H1 (cell line): Measurements from ENCODE around the gene CPSF4. TPM values are rescaled to one million over a fixed set of nuclear protein-coding genes. Genes with fewer than 3 reads are reported as not detected.

Experiments
- CTCF ChIA-PET: fragments of 300-600 bp; sonication (Branson Sonifier 250); formaldehyde crosslinking; loops from one replicate; lab custom pipeline; 2021; ENCODE audit not compliant: partially characterized antibody; lab: Charles Lee
- POLR2A ChIA-PET: fragments of 300-600 bp; sonication (Branson Sonifier 250); formaldehyde crosslinking; loops from one replicate; lab custom pipeline; 2021; ENCODE audit warnings: inconsistent platforms; ENCODE audit not compliant: partially characterized antibody; lab: Charles Lee
- DNase-seq, 2 experiments: peaks; one replicate each; pipeline versions ENCODE4 v3.0.0 to v3.0.0-alpha.2; 2010 to 2022; ENCODE audit warnings: low spot score in 2 of 2, low read depth in 1 of 2, mixed read lengths in 1 of 2
- FAIRE-seq: peaks from 2 replicates; lab custom pipeline; 2011; peaks lifted over from hg19 to GRCh38; lab: Jason Lieb, UNC
- H2AFZ ChIP-seq: 2 replicates; pipeline ENCODE4 v1.8.1; 2012; ENCODE audit warnings: low read length, inconsistent platforms
- H2AK5ac ChIP-seq: 2 replicates; pipeline ENCODE4 v1.6.1; 2013; ENCODE audit warnings: low read depth, low read length
- H2BK120ac ChIP-seq: replicated peaks from 2 replicates; pipeline ENCODE3; 2013; ENCODE audit warnings: low read depth, low read length, inconsistent platforms
- H2BK12ac ChIP-seq: 2 replicates; pipeline ENCODE4 v1.6.1; 2013; ENCODE audit warnings: low read depth, low read length
- H2BK15ac ChIP-seq: 2 replicates; pipeline ENCODE4 v1.6.1; 2013; ENCODE audit warnings: low read length
- H2BK20ac ChIP-seq: 2 replicates; pipeline ENCODE4 v1.6.1; 2013; ENCODE audit warnings: low read length
- H2BK5ac ChIP-seq: 2 replicates; pipeline ENCODE4 v1.6.1; 2013; ENCODE audit warnings: low read depth, low read length
- H3K14ac ChIP-seq: 2 replicates; pipeline ENCODE4 v1.6.1; 2013; ENCODE audit warnings: inconsistent platforms; ENCODE audit not compliant: insufficient read length
- H3K18ac ChIP-seq: 2 replicates; pipeline ENCODE4 v1.6.1; 2013; ENCODE audit warnings: low read length; ENCODE audit errors: extremely low read depth
- H3K23ac ChIP-seq: 2 replicates; pipeline ENCODE4 v1.6.1; 2013; ENCODE audit warnings: inconsistent platforms; ENCODE audit not compliant: insufficient read length
- H3K23me2 ChIP-seq: 2 replicates; pipeline ENCODE4 v1.6.1; 2013; ENCODE audit warnings: low read depth, low read length
- H3K27ac ChIP-seq: 2 replicates; pipeline ENCODE4 v1.6.1; 2011; ENCODE audit warnings: low read depth, low read length, inconsistent platforms
- H3K27me3 ChIP-seq, 4 experiments: replicated peaks in 1 of 4; 1 replicate in 1 of 4; 2 replicates in 3 of 4; pipeline versions ENCODE4 v1.6.1 to v1.8.1; 2011 to 2013; ENCODE audit warnings: low read length in 3 of 4, mild to moderate bottlenecking in 3 of 4, inconsistent platforms in 2 of 4, mixed read lengths in 2 of 4, moderate library complexity in 1 of 4; ENCODE audit not compliant: control insufficient read depth in 3 of 4, insufficient read depth in 3 of 4; ENCODE audit errors: extremely low read depth in 1 of 4
- H3K36me3 ChIP-seq, 4 experiments: 2 replicates each; pipeline versions ENCODE4 v1.6.1 to v1.8.1; 2011 to 2013; ENCODE audit warnings: mild to moderate bottlenecking in 4 of 4, low read length in 3 of 4, moderate library complexity in 2 of 4, control low read depth in 1 of 4, inconsistent platforms in 1 of 4; ENCODE audit not compliant: insufficient read depth in 4 of 4, control insufficient read depth in 2 of 4
- H3K4ac ChIP-seq: replicated peaks from 2 replicates; pipeline ENCODE3; 2013; ENCODE audit warnings: low read length, low read depth, mixed read lengths, inconsistent platforms; ENCODE audit not compliant: insufficient read length
- H3K4me1 ChIP-seq, 4 experiments: replicated peaks in 1 of 4; 1 replicate in 1 of 4; 2 replicates in 3 of 4; pipeline versions ENCODE4 v1.6.1 to v1.8.1; 2011 to 2013; ENCODE audit warnings: low read length in 3 of 4, inconsistent platforms in 2 of 4, mixed read lengths in 1 of 4; ENCODE audit not compliant: insufficient read depth in 4 of 4, control insufficient read depth in 3 of 4
- H3K4me2 ChIP-seq, 2 experiments: 2 replicates each; pipeline versions ENCODE4 v1.6.1 to v1.8.1; 2011 to 2013; ENCODE audit warnings: low read depth in 2 of 2, low read length in 2 of 2, control low read depth in 1 of 2, inconsistent platforms in 1 of 2, mild to moderate bottlenecking in 1 of 2; ENCODE audit not compliant: insufficient read depth in 1 of 2
- H3K4me3 ChIP-seq, 4 experiments: fragments of 200-600, 300-600 bp in 1 of 4; sonication (generic), shearing (Covaris generic), sonication (Bioruptor Twin) in 1 of 4; 2 replicates each; pipeline versions ENCODE4 v1.5.1 to v1.8.1; 2011 to 2016; ENCODE audit warnings: low read length in 4 of 4, low read depth in 3 of 4, control low read depth in 2 of 4, inconsistent platforms in 2 of 4, mild to moderate bottlenecking in 2 of 4, mixed read lengths in 1 of 4, moderate library complexity in 1 of 4; ENCODE audit not compliant: insufficient read depth in 2 of 4; ENCODE audit errors: extremely low read depth in 1 of 4
- H3K56ac ChIP-seq: replicated peaks from 2 replicates; pipeline ENCODE3; 2013; ENCODE audit warnings: low read depth, mild to moderate bottlenecking, mixed read lengths, low read length, inconsistent platforms; ENCODE audit not compliant: insufficient read length
- H3K79me1 ChIP-seq: 2 replicates; pipeline ENCODE4 v1.6.1; 2013; ENCODE audit warnings: low read depth, low read length, control low read depth
- H3K79me2 ChIP-seq, 2 experiments: 2 replicates each; pipeline versions ENCODE4 v1.6.1 to v1.8.1; 2012 to 2013; ENCODE audit warnings: low read length in 2 of 2, mild to moderate bottlenecking in 2 of 2, inconsistent platforms in 1 of 2; ENCODE audit not compliant: insufficient read depth in 2 of 2, control insufficient read depth in 1 of 2
- H3K9ac ChIP-seq, 4 experiments: replicated peaks in 1 of 4; 1 replicate in 1 of 4; 2 replicates in 3 of 4; pipeline versions ENCODE4 v1.6.1 to v1.8.1; 2011 to 2013; ENCODE audit warnings: low read depth in 3 of 4, low read length in 3 of 4, control low read depth in 2 of 4, mild to moderate bottlenecking in 2 of 4, moderate library complexity in 2 of 4, inconsistent platforms in 1 of 4; ENCODE audit errors: extremely low read depth in 1 of 4
- H3K9me3 ChIP-seq, 2 experiments: 2 replicates each; pipeline versions ENCODE4 v1.6.1 to v1.8.1; 2012 to 2013; ENCODE audit warnings: mild to moderate bottlenecking in 2 of 2, moderate library complexity in 2 of 2, control low read depth in 1 of 2, inconsistent platforms in 1 of 2, low read depth in 1 of 2, low read length in 1 of 2, mixed read lengths in 1 of 2; ENCODE audit not compliant: insufficient read depth in 2 of 2
- H4K20me1 ChIP-seq, 2 experiments: replicated peaks in 1 of 2; 2 replicates each; pipeline versions ENCODE3 to v1.8.1; 2011 to 2013; ENCODE audit warnings: inconsistent platforms in 2 of 2, low read length in 2 of 2, mild to moderate bottlenecking in 1 of 2; ENCODE audit not compliant: insufficient read depth in 2 of 2, control insufficient read depth in 1 of 2
- H4K5ac ChIP-seq: 2 replicates; pipeline ENCODE4 v1.6.1; 2013; ENCODE audit warnings: low read length, low read depth, mixed read lengths, inconsistent platforms; ENCODE audit not compliant: insufficient read length
- H4K8ac ChIP-seq: 2 replicates; pipeline ENCODE4 v1.8.0; 2013; ENCODE audit warnings: mild to moderate bottlenecking, moderate library complexity, low read length, inconsistent platforms; ENCODE audit not compliant: insufficient read depth; ENCODE audit errors: extremely low read depth
- H4K91ac ChIP-seq: replicated peaks from 2 replicates; pipeline ENCODE3; 2013; ENCODE audit warnings: low read length, mixed read lengths, inconsistent platforms; ENCODE audit not compliant: insufficient read length
- POLR2A ChIP-seq, 2 experiments: IDR thresholded peaks; 1 replicate in 1 of 2; 2 replicates in 1 of 2; pipeline ENCODE4 v1.6.1; 2011; ENCODE audit warnings: low read depth in 2 of 2, low read length in 2 of 2, mild to moderate bottlenecking in 2 of 2; ENCODE audit errors: control extremely low read depth in 1 of 2
- POLR2AphosphoS5 ChIP-seq: IDR thresholded peaks from 2 replicates; pipeline ENCODE4 v1.6.1; 2011; ENCODE audit warnings: low read depth, low read length
- SAP30 ChIP-seq: fragments of 300-600 bp; sonication (generic); IDR thresholded peaks from 2 replicates; pipeline ENCODE4 v1.7.1; 2012; ENCODE audit warnings: low read length, moderate library complexity, mild to moderate bottlenecking, inconsistent platforms; ENCODE audit not compliant: insufficient read depth, insufficient replicate concordance
- WGBS, 2 experiments: shearing (Covaris generic) in 1 of 2; methylation state at CpG; one replicate each; pipeline versions ENCODE4 v1.1.6 to v1.1.7; 2013 to 2015; ENCODE audit warnings: low lambda C conversion rate in 2 of 2, mixed read lengths in 2 of 2, inconsistent platforms in 1 of 2, low coverage in 1 of 2, missing lambda C conversion rate in 1 of 2; ENCODE audit not compliant: insufficient replicate concordance in 2 of 2, insufficient coverage in 1 of 2, insufficient read length in 1 of 2; ENCODE audit errors: extremely low coverage in 1 of 2, missing lambda C conversion rate in 1 of 2; 5-methylcytosine and 5-hydroxymethylcytosine counted together
- polyA plus RNA-seq, 7 experiments: library from polyadenylated mRNA; depleted of rRNA in 3 of 7; stranded (reverse) in 5 of 7; unstranded in 2 of 7; fragments of >200 nt in 5 of 7; fragments of 200-250 nt in 2 of 7; gene quantifications; 1 replicate in 5 of 7; 2 replicates in 1 of 7; 4 replicates in 1 of 7; pipeline versions ENCODE4 v1.2.1 to v1.2.3, GENCODE V29; 2011 to 2013; ENCODE audit warnings: missing spikeins in 2 of 7, mixed read lengths in 2 of 7
- total RNA-seq: library from RNA; stranded (reverse); fragmentation: NEBNext Ultra II Directional; extraction: Animal tissue kit (Norgen Biotek cat#: 25700); gene quantifications from 2 replicates; pipeline ENCODE4 v1.2.1, GENCODE V29; 2021
- TF ChIP-seq, protein P1 (sequence below): IDR thresholded peaks from 2 replicates; pipeline ENCODE4 v1.6.1; 2012; ENCODE audit warnings: low read length, inconsistent platforms

Gene CPSF4
- total and polyA plus RNA-seq, 2 of the 8 experiments (the other 6 are each of a cell fraction or from before 2014, with no cell fraction given): 77.5 to 103 TPM

DNA sequence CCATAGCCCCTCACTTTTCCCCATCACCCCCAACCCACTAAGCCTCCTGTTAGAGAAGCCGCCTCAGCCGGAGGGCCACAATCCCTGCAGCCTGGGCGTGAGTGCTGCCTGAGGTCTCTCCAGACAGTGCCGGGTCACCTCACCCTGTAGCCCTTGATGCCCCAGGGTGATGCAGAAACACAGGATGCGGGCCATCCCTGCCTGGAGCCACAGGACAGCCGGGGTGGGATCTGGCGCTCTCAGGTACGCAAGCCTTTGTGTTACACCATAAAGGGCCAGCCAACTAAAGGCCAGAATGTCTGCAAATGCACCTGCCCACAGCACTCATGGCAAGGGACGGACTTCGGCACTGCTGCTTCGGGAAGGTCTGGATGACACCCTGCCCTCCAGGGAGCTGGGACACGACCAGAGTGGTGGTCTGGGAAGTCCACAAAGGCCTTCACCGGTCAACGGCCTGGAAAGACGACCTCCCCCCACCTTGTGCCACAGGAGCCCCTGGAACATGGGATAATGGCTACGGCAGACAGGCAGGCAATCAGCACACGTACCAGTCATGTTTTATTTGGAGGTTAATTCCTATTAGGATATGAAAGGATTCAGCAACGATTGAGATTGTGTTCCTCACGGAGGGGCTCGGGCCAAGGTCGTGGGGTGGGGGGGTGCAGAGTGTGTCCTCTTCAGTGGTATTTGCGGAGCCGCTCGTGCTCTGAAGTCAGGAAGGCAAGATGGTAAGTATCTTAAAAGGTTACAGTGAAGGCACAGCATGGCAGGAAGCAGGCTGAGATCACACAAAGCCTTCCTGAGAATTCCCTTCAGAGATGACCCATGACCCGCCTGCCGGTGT is 19.1 kb downstream of the CPSF4 start:
- TF ChIP-seq SAP30 (no peak), POLR2A (IDR thresholded peaks at IDR 0.05; ENCODE audit: control extremely low read depth in 1 of 2, low read depth in 2 of 2, low read length in 2 of 2) (peak; percentile 28 to 40), POLR2AphosphoS5 (peak; percentile 79; the same call in 1 of the 2 replicates)
- TF ChIP-seq, protein P1, sequence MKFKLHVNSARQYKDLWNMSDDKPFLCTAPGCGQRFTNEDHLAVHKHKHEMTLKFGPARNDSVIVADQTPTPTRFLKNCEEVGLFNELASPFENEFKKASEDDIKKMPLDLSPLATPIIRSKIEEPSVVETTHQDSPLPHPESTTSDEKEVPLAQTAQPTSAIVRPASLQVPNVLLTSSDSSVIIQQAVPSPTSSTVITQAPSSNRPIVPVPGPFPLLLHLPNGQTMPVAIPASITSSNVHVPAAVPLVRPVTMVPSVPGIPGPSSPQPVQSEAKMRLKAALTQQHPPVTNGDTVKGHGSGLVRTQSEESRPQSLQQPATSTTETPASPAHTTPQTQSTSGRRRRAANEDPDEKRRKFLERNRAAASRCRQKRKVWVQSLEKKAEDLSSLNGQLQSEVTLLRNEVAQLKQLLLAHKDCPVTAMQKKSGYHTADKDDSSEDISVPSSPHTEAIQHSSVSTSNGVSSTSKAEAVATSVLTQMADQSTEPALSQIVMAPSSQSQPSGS: no peak
- H3K36me3 ChIP-seq: peaks cover 22 to 75% (median 50%) of the 10 kb centered on the region in 4 experiments

More for the DNA sequence above, 19.1 kb downstream of the CPSF4 start:
- no peak overlapping the region for H4K5ac ChIP-seq
- H2BK120ac ChIP-seq: no peak overlapping the region
- peaks cover 12 to 31% of the 10 kb centered on the region in 2 experiments for H4K20me1 ChIP-seq
- no peak overlapping the region for H4K91ac ChIP-seq
- H3K23me2 ChIP-seq: no peaks in the 10 kb centered on the region
- H2BK15ac ChIP-seq: no peak overlapping the region
- no peak overlapping the region for H3K4me3 ChIP-seq
- no peak overlapping the region for H3K56ac ChIP-seq
- CTCF ChIA-PET: interaction anchor here (1.4 to 1.5 kb wide), 3 partner anchors 10 to 42 kb away, joined by 4 to 6 read pairs (median 5); partner anchors contain the start of gene ZNF394
- no peak for FAIRE-seq
- H3K4ac ChIP-seq: no peak overlapping the region
- H4K8ac ChIP-seq: no peak overlapping the region
- H2BK12ac ChIP-seq: no peak overlapping the region
- peaks cover 7% of the 10 kb centered on the region for H3K79me1 ChIP-seq
- 95% methylated on average over 25 of the region's 26 CpGs; no CpG with 5 or more reads in 1 of the 2 experiments for WGBS, 2 experiments
- H3K27ac ChIP-seq: no peak overlapping the region
- H3K23ac ChIP-seq: no peak overlapping the region
- no peak overlapping the region for H2AFZ ChIP-seq
- no peak overlapping the region for H3K18ac ChIP-seq
- DNase-seq: no peak
- H3K14ac ChIP-seq: no peak overlapping the region
- no peaks in the 10 kb centered on the region; a peak in 1 of 7 replicates for H3K4me1 ChIP-seq
- no peak overlapping the region for H3K9ac ChIP-seq
- POLR2A ChIA-PET: interaction anchor here (0.7 to 10.7 kb wide), 9 partner anchors 8 to 100 kb away, joined by 3 to 100 read pairs (median 4); partner anchors contain the start of genes ATP5MF, BUD31, PDAP1 and PTCD1
- H2BK5ac ChIP-seq: 0 out of 2 replicates have a peak overlapping the region, but pooled peaks have one; percentile 12
- no peaks in the 10 kb centered on the region for H3K27me3 ChIP-seq
- H2BK20ac ChIP-seq: no peak overlapping the region
- H3K79me2 ChIP-seq: peaks cover 8 to 41% of the 10 kb centered on the region in 2 experiments; a peak in 3 of 4 replicates
- no peaks in the 10 kb centered on the region for H3K9me3 ChIP-seq
- no peak overlapping the region for H2AK5ac ChIP-seq
- no peak overlapping the region for H3K4me2 ChIP-seq
